Islet of Langerhans (tissue), 1 donor: ENCODE data around the gene ARHGAP19.

Source experiments
- FAIRE-seq: peaks from one replicate; lab custom pipeline; 2011; peaks lifted over from hg19 to GRCh38; lab: Jason Lieb, UNC

ARHGAP19 gene

DNA sequence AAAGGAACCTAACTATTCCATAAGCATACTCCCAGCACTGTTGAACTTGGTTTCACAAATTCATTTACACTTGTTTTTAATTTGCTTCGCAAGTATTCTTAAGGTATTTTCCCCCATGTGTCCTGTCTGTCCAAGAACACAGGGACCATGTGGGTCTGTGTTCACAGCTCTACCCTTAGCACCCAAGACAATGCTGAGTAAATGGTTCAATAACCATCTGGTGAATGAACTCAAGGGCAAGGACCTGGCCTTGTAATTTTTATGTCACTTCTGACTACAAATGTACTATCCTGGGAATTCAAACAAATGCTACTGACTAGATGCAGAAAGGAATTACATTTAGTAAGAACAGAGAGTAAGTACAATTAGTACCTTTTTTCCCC lies 63.7 kb downstream of the ARHGAP19 start:
- peak; percentile 47 for FAIRE-seq

DNA sequence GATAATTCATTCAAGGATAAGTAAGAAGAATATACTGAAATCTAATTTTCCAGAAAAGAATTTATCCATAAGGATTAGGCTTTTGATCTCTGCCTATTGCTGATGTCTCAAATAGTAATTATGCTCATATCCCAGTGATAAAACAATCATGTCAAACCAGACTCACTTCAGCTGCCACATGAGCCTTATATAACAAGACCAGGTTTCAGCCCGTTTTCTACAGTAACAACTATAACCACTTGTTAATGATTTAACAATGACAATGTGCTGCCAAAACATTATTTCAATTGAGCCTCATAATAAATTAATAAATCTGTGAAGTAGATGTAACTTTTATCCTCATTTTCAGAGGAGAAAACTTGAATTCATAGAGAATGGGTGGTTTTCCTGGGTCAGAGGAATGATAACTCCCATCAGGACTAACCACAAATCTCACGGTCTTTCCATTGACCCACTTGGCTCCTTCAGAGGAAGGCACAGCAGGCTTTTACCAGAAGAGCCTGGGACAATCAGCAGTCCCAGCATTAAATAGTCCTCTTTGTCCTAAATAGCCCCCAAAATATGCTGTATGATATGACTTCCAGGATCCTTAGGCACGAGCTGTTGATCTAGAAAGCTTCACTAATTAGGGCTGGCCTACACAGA lies 64.2 kb downstream of the ARHGAP19 start:
- peak; percentile 13 for FAIRE-seq

DNA sequence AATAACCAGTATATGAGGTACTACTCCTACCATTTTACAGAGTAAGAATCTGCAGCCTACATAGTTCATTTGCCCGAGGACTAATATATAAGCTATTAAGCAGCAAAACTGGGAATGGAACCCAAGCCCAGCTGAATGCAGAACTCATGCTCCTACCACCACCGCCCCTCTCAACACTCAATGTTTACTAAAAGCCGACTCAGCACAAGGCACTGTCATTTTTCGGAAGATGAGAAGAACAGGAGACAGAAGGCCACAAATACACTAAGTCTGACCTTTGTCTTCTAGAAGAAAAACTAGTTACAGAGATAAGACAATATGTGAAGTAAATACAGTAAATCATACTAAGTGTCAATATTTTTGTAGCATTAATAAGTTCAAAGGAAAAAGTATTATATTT lies 66.0 kb downstream of the ARHGAP19 start:
- no peak for FAIRE-seq

DNA sequence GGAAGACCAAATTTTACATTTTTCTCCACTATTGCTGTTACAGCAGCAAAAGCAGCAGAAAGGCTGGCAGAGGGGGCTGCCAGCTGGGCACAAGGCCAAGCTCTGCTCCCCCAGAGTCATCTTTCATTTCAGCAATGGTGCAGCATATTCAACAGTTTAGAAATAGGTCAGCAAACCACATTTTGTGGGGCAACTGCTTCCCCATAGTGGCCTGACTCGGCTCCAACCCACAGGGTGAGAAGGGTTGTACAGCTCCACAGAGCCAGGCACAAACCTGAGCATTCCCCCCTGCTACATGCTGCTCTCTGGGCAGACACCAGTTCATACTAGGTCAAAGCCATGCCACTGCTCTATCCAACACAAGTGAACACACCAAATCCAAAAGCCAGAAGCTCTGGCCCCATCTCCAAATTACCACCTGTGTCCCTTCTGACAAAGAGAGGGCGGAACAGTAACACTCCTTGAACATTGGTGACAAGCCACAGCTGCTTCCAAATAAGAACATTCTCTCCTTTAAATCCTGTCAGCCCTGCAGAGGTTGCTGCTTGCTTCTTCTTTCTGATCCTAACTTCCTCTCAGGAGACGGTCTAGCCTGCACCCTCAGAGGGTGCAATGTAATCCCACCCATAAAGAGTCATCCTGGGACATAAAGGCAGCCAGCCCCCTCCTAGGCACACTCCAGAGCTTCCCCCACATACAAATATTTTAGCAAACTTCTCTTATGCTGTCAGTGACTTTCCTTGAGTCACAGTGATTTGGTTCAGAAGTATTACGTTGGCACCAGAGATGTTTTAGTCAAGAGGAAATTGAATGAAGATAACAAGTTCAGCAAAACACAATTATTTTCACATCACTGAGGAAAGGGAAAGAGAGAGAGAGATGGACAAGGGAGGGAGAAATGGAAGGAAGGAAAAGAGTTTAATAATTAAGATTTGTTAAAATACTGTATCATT lies 67.7 kb downstream of the ARHGAP19 start:
- no peak for FAIRE-seq

DNA sequence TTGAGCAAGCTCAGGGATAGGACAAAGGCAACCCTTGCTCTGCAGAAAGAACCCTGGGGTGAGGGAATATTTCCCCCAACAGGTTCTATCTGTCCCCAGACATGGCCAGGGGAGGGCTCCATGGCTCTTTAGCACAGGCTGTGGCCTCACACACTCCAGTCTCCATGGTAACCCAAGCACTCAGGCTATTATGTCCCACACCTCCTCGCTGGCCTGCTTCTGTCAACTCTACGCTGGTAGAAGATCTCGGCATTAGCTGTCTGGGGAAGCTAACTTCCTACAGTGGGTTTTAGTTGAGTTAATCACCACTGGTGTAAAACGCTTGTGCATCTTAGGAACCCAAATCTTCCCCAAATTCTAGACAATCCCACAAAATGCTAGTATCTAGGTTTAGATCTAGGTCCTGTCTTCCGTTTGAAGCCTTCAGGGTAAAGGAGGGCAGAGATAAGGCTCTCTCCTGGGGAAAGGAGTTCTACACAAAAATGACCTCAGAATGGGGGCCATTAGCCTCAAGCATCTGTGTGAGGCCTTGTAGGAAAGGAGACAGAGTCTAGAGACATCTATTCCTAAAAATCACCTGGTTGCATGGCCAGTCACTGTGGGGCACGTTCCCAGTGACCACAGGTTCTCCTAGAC lies 70.0 kb downstream of the ARHGAP19 start:
- peak; percentile 77 for FAIRE-seq

DNA sequence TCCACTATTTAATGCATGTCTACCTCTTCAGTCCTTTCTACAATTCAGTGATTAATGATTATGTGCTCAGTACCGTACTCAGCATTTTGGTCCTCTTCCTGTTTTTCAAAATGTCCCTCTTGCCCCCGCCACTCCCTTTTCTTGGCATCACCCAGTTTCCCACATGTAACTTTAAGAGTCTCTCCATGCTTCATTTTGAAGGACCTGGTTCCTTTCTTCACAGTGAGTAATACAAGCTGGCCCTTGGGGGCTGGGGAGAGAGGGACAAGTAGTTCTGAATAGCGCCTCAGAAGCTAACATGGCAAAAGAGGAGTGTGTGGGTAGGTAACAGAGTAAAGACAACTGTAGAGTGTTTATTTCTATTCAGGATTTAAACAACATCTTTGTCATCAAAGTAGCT lies 72.1 kb downstream of the ARHGAP19 start:
- no peak for FAIRE-seq

DNA sequence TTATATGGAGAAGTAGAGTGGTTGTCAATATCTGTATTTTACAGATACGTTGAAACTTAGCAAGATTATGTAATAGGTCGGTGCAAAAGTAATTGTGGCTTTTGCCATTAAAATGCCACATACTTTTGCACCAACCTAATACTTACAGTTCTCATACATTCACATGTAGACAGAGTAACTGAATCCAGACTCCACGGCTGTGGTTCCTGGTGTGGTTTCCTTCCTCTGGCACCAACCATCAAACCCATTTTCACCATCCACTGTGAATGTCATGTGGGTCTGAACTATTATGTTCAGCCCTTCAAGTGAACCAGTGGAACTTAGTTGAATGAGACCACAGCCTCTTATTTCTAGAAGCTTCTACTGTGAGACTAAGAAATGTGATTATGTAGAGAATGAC lies 75.1 kb downstream of the ARHGAP19 start:
- FAIRE-seq = no peak

DNA sequence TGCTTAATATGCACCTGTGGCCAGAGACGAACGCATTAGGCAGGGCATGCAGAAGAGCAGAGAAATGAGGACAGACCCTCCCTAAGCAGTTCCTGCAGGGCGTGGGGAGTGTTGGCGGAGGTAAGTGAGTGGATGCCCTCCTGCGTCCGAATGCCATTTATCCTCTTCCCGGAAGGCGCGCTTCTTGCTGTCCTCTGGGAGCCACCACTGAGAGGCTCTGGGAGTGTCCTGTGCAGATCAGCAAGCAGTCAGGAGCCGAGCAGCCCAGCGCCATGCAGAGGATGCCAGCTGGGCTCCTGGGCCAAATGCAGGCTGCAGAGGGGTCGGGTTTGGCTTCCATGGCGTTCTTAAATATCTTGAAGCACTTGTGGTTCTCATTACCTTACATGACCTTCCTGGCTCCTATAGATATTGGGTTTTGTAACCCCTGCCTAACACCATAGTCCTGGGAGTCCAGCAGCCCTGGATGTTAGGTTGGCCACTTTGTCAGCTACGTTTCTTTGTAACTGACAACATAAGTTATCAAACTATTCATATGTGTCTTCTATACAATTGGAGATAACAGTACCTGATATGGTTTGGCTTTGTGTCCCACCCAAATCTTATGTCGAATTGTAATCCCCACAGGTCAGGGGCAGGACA lies 76.7 kb downstream of the ARHGAP19 start:
- no peak for FAIRE-seq

DNA sequence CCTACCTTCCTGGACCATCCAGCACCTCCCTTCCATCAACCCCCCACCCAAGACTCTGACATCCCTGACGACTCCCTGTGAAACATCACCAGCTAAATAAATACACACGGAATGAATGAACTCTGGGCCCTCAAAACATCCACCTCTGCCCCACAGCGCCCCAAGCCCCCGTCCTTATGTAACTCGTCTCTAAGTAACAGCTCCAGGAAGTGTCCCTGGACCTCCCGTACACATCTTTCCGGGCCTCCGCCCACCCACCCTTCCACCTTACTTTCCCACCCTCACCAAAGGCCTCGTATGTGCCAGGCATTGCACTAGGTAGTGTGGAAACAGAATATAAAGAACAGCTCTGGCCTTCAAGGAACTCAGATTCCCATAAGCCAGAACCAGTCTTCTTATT lies 79.0 kb downstream of the ARHGAP19 start:
- no peak for FAIRE-seq

DNA sequence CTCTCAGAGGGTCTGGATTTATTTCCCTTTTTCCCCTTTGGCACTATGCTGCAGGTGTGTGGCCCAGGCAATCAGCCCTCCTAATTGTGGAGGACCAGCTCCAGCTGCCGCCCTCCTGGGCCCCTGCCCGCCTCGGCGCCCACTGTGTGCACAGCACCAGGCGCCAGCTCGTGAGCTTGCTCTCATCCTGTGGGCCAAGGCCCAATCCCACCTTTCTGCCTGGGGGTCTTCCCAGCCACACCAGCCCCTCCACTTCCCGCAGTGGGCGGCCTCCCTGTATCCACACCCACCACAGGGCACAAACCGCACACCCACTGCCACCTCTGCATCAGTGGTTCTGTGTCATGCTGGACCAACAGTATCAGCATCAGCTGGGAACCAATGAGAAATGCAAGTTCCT lies 81.2 kb downstream of the ARHGAP19 start:
- FAIRE-seq = no peak

DNA sequence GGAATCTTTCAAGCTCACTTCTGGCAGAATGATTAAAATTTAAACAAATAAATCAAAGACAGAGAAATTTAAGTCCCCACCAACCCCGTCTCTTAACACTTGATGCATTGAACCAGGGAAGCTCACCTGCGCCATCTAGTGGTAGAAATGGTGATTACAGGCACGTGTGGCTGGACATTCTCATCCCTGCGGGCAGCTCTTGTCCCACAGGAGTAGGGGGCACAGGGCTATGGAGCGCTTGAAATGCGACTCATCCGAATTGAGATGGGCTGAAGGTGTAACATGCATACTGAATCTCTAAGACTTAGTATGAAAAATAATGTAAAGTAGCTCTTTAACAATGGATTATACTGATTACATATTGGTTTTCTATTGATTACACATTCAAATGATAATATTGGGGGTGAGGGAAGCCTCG lies 81.9 kb downstream of the ARHGAP19 start:
- no peak for FAIRE-seq

DNA sequence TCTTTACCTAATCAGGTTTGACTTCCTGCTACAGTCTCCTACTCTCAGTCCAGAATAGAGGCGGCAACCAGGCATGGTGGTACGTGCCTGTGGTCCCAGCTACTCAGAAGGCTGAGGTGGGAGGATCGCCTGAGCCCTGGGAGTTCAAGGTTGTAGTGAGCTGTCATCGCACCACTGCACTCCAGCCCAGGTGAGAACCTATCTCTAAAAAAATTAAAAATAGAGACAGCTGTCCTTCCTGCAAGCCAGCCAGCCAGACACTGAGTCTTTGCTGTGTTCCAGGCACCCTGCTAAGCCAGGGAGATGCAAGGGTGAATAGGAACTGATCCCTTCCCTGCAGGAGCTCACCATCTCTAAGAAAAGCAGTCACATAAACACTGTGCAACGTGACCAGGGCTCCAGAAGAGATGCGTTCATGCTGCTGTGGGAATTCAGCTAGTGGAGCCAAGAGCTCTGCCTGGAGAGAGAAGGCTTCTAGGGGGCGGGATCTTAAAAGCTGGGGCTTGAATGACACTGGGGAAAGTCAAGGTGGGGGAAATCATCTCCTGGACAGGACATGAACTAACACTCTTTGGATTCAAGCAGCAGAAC lies 84.6 kb downstream of the ARHGAP19 start:
- no peak for FAIRE-seq

DNA sequence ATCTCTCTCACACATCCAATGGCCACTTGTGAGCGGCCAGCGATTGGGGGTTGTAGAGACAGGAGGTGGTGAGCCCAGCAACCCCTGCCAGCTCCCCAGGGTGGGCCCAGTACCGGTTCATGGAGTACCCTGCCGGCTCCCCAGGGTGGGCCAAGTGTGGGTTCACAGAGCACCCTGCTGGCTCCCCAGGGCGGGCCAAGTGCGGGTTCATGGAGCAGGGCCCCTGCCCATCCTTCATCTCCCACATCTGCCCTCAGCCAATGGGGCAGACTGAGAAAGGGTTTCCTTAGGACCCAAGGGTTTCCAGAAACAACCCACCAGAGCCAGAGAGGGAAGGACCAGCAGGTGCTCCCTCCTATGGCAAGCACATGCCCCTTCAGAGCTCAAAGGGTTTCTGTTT lies 85.3 kb downstream of the ARHGAP19 start:
- no peak for FAIRE-seq

DNA sequence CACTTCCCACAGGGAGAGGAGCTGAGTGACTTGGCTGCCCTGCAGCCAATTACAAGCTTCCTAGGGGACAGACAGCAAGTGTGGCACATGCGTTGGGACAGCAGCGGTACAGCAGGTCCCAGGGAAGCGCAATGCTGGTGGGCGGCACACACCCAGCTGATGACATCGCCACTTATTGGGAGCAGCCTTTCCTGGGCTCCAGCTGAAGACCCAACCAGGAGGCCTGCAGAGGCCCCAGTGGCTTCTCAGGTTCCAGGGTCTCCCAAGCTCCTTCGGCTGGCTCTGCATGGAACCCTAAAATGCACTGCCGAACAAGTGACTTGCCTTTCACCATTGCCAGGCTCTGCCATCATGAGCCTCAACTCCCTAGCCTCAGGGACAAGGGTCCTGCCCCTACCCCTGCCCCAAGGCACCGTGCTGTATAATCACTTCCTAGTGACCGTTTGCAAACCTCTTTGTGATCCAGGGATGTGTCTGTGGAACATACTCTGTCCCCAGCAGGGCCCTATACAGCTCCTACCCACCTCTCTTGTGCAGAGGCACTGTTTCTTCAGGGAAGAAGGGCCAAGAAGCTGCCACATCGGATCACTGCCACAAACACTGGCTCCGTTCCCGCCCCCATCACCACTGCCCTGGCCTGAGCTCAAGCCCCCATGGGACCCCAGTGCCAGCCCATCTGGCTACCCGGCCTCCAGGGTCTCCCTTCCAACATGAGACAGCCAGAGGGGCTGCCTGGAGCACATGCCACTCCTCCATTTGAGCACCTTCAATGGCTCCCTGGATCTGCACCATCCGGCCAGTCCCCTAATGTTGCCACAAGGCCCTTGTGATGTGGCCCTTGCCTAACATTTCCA lies 87.4 kb downstream of the ARHGAP19 start:
- FAIRE-seq = no peak

DNA sequence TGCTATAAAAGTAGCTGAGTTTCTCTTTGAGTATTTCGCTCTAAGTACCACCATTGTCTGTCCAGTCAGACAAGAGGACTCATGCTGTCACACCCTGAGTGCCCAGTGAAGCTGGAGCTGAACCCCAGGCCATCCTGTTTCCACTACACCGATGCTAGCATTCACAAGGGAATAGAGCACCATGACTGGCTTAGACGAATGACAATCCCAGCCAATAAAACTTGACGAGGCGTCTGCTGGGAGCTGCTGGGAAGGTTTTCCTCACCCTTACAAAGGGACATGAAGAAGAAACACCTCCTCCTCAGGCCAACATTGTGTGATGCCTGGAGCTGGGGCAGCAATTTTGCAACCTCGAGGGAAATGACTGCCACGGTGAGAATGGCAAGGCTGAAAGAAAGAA lies 89.2 kb downstream of the ARHGAP19 start:
- no peak for FAIRE-seq

DNA sequence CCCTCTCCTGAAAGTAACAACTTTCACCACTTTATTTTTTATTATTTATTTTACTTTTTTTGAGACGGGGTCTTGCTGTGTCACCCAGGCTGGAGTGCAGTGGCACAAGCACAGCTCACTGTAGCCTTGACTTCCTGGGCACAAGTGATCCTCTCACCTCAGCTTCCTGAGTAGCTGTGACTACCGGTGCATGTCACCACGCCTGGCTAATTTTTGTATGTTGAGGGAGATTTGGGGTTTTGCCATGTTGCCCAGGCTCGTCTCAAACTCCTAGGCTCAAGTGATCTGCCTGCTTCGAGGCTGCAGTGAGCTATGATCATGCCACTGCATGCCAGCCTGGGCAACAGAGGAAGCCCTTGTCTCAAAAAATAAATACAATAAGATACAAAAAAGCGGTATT lies 91.8 kb downstream of the ARHGAP19 start:
- FAIRE-seq = no peak

DNA sequence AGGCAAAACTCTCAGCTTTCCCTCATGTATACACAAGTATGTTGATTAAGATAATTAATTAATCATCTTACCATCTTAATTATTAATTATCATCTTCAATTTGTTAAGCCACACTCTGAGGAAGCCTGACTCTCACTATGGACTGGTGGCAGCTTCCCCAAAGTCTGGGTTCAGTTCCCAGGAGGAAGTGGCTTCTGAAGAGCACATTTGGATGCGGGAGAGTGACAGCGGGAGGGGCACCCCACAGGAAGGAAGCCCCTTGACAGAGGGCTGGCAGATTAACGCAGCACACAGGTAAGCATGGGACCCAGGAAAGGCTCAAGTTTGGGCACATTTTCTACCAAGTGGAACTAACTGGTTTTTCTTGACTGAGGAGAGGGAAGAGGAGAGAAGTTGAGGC lies 93.3 kb downstream of the ARHGAP19 start:
- FAIRE-seq = no peak

DNA sequence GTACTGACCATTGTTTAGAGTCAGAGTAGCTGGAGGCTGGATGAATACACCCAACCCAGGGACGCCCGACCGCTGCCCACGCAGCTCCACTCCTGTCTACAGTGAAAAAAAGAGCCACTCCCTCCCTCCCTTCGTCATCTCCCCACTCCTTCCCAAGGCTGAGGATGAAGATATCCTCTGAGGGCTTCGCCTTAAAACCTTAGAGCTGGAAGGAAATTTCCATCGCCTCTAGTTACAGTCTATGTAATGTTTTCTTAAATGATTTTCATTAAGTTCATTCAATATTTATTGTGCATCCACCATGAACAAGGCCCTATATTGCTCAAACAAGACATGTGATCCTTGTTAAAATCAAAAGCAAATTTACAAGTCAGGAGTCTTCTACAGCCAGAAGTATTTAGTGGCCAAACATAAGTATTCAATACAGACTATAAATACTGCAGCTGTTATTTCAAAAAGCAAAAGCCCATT lies 95.4 kb downstream of the ARHGAP19 start:
- no peak for FAIRE-seq

DNA sequence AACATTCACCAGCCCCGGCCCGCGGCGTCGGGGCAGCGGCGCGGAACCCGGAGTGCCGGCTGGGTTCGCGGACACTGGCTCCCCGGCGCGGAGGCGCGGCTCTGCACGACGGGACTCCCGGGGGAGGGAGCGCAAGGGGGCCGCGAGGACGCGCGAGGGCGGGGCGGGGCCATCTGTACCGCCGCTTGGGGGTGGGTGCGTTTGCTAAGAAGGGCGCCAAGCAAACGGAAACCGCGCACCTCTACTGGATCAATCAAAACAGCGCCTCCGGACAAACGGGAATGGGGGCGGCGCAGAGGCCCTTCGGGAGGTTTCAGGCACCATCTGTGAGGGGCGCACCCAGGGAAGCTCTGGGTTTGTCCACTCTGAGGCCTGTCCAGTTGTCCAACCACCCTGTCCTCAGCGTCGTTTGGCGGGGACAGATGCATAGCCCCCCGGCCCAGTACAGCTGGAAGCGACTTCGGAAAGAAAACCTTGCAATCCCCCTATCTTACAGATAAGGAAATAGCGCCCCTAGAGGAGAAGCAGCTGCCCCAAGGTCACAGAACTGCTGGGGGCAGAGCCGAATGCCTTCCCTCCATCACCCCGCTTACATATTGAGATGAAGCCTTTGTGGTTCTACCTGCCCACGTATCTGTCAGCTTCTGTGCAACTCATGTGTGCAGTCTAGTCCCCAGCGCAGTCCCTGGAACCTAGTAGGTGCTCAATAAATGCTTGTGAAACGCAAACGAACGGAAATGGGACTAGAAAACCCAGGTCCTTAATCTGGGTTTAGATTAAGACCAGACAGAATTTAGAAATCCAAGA lies 96.0 kb downstream of the ARHGAP19 start:
- FAIRE-seq = no peak

DNA sequence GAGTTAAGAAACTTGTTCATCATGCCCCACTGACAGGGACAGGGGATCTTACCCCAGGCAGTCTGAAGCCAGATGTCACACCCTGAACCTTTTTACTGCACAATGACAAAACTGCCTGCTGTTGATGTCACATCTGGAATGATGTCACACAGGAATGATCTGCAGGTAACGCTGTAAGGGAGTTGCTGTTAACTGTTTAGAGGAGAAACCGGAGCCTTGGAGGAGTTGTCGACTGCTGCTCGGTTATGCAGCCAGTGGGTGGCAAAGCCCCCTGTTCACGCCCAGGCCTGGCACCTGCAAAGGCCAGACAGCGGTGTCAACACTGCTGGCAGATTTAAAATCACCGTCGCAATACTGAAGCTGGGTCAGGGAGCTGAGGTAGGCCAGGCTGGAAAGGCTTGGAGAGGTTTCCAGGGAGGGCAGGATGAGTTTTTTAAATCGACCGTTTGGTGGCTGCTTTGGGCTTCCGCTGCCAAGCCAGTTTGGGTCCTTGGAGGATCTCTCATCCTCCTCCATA lies 96.7 kb downstream of the ARHGAP19 start:
- no peak for FAIRE-seq
